Esophagus squamous epithelium (tissue), 4 donors: Measurements from ENCODE around the gene JAZF1.
A peak's percentile ranks its signal among the peaks of the same experiment; 100 is the strongest.

Source experiments
- CTCF ChIP-seq, 6 experiments: fragments of 450-650 bp in 4 of 6; fragments of 200-600 bp in 2 of 6; sonication (generic) in 2 of 6; IDR thresholded peaks; one replicate each; pipeline ENCODE4 v1.5.1; 2016 to 2019; ENCODE audit warnings: antibody characterized with exemption in 6 of 6, mild to moderate bottlenecking in 4 of 6, moderate library complexity in 4 of 6
- POLR2A ChIP-seq, 4 donors: fragments of 450-650 bp; IDR thresholded peaks; one replicate each; pipeline ENCODE4 v1.6.1; 2017; ENCODE audit warnings: antibody characterized with exemption in 4 of 4, mild to moderate bottlenecking in 4 of 4, moderate library complexity in 3 of 4

- TF ChIP-seq CTCF (IDR thresholded peaks at IDR 0.05) = peak; percentile 60 to 82 (median 80)
- no peak for TF ChIP-seq POLR2A (IDR thresholded peaks at IDR 0.05)
Measured at GRCh38 chr7:28096713-28097112, 83.9 kb downstream of the JAZF1 start.
